ENCODE results near the gene PGAM2. TPM values are rescaled to one million over a fixed set of nuclear protein-coding genes. Genes with fewer than 3 reads are reported as not detected.
A peak's percentile ranks its signal among the peaks of the same experiment; 100 is the strongest.

Gene PGAM2
- total and polyA plus RNA-seq, 2 of the 13 experiments (the other 11 are each of a cell fraction or from before 2014, with no cell fraction given), result 0.22 TPM; not detected in 1

DNA sequence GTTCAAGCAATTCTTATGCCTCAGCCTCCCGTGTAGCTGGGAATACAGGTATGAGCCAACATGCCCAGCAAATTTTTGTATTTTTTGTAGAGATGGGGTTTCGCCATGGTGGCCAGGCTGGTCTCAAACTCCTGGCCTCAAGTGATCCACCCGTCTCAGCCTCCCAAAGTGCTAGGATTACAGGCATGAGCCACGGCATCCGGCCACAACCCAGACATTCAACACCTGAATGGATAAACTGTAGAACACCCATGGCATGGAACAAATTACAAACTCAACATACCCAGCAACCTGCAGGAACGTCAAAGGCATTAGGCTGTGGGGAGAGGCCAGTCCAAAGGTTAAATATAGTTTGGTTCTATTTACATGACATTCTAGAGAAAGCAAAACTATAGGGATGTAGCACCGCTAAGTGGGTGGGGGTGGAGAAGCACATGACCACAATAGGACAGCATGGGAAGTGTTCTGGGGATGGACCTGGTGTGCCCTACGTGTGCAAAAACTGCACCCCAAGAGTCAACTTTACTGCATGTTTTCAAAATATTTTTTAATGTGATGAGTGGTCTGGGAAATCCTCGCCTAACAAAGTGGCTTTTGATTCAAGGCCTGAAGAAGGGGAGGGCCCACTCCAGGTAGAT lies 6.5 kb upstream of the PGAM2 start (continued):
- no peak for TF ChIP-seq ZBTB20 (CRISPR knock-in tag; IDR thresholded peaks at IDR 0.05; ENCODE audit: borderline replicate concordance, low read depth)
- no peak for TF ChIP-seq AKAP8 (CRISPR knock-in tag; IDR thresholded peaks at IDR 0.05)
- TF ChIP-seq HDAC2 (CRISPR knock-in tag; IDR thresholded peaks at IDR 0.05), result 0 out of 2 replicates have a peak, but pooled peaks have one; percentile 15
- 0 out of 2 replicates have a peak, but pooled peaks have one; percentile 36 for TF ChIP-seq DPF2 (CRISPR knock-in tag; IDR thresholded peaks at IDR 0.05; ENCODE audit: borderline replicate concordance, low read depth)
- peak; percentile 53; the same call in 1 of the 2 replicates for TF ChIP-seq KDM6A (CRISPR knock-in tag; IDR thresholded peaks at IDR 0.05; ENCODE audit: low read depth)
- peak; percentile 35; the same call in 1 of the 2 replicates for TF ChIP-seq SP4 (CRISPR knock-in tag; IDR thresholded peaks at IDR 0.05)
- TF ChIP-seq TAF15 (IDR thresholded peaks at IDR 0.05; ENCODE audit: low read depth, low read length, poor library complexity, severe bottlenecking), result no peak
- TF ChIP-seq STAG1 (CRISPR knock-in tag; IDR thresholded peaks at IDR 0.05), result 0 out of 2 replicates have a peak, but pooled peaks have one; percentile 48
- no peak for TF ChIP-seq ZNF619 (CRISPR knock-in tag; IDR thresholded peaks at IDR 0.05)
- 0 out of 2 replicates have a peak, but pooled peaks have one; percentile 16 for TF ChIP-seq MED1 (CRISPR knock-in tag; IDR thresholded peaks at IDR 0.05)
- TF ChIP-seq ZNF317 (CRISPR knock-in tag; IDR thresholded peaks at IDR 0.05), result 0 out of 2 replicates have a peak, but pooled peaks have one; percentile 19
- TF ChIP-seq ZNF331 (CRISPR knock-in tag; IDR thresholded peaks at IDR 0.05), result 0 out of 2 replicates have a peak, but pooled peaks have one; percentile 2
- no peak; the same call in 1 of the 2 replicates for TF ChIP-seq ZKSCAN8 (CRISPR knock-in tag; IDR thresholded peaks at IDR 0.05; ENCODE audit: borderline replicate concordance)
- TF ChIP-seq POGZ (CRISPR knock-in tag; IDR thresholded peaks at IDR 0.05), result peak; percentile 30; the same call in 1 of the 2 replicates
- 0 out of 2 replicates have a peak, but pooled peaks have one; percentile 18 for TF ChIP-seq ZNF501 (CRISPR knock-in tag; IDR thresholded peaks at IDR 0.05)
- peak; percentile 26; the same call in 1 of the 2 replicates for TF ChIP-seq RXRB (CRISPR knock-in tag; IDR thresholded peaks at IDR 0.05; ENCODE audit: borderline replicate concordance)
- TF ChIP-seq GATAD2A (CRISPR knock-in tag; IDR thresholded peaks at IDR 0.05), result peak; percentile 67
- TF ChIP-seq, protein P1, sequence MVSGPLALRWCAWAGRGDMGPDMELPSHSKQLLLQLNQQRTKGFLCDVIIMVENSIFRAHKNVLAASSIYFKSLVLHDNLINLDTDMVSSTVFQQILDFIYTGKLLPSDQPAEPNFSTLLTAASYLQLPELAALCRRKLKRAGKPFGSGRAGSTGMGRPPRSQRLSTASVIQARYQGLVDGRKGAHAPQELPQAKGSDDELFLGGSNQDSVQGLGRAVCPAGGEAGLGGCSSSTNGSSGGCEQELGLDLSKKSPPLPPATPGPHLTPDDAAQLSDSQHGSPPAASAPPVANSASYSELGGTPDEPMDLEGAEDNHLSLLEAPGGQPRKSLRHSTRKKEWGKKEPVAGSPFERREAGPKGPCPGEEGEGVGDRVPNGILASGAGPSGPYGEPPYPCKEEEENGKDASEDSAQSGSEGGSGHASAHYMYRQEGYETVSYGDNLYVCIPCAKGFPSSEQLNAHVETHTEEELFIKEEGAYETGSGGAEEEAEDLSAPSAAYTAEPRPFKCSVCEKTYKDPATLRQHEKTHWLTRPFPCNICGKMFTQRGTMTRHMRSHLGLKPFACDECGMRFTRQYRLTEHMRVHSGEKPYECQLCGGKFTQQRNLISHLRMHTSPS (CRISPR knock-in tag; IDR thresholded peaks at IDR 0.05; ENCODE audit: low read depth), result no peak
- 0 out of 2 replicates have a peak, but pooled peaks have one; percentile 1 for TF ChIP-seq ZNF607 (CRISPR knock-in tag; IDR thresholded peaks at IDR 0.05; ENCODE audit: borderline replicate concordance)
- TF ChIP-seq ZNF337 (CRISPR knock-in tag; IDR thresholded peaks at IDR 0.05; ENCODE audit: borderline replicate concordance, low read depth), result 0 out of 2 replicates have a peak, but pooled peaks have one; percentile 21
- TF ChIP-seq SP5 (CRISPR knock-in tag; IDR thresholded peaks at IDR 0.05; ENCODE audit: borderline replicate concordance, low read depth), result peak; percentile 17; the same call in 1 of the 2 replicates
- TF ChIP-seq ZNF556 (CRISPR knock-in tag; IDR thresholded peaks at IDR 0.05; ENCODE audit: borderline replicate concordance), result peak; percentile 74; the same call in 1 of the 2 replicates
- no peak for TF ChIP-seq TP53 (CRISPR knock-in tag; conservative IDR thresholded peaks at IDR 0.05)
- no peak for TF ChIP-seq FOXJ3 (CRISPR knock-in tag; IDR thresholded peaks at IDR 0.05; ENCODE audit: borderline replicate concordance)
- no peak for TF ChIP-seq ARNTL (CRISPR knock-in tag; IDR thresholded peaks at IDR 0.05)
- TF ChIP-seq, protein P2, sequence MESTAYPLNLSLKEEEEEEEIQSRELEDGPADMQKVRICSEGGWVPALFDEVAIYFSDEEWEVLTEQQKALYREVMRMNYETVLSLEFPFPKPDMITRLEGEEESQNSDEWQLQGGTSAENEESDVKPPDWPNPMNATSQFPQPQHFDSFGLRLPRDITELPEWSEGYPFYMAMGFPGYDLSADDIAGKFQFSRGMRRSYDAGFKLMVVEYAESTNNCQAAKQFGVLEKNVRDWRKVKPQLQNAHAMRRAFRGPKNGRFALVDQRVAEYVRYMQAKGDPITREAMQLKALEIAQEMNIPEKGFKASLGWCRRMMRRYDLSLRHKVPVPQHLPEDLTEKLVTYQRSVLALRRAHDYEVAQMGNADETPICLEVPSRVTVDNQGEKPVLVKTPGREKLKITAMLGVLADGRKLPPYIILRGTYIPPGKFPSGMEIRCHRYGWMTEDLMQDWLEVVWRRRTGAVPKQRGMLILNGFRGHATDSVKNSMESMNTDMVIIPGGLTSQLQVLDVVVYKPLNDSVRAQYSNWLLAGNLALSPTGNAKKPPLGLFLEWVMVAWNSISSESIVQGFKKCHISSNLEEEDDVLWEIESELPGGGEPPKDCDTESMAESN (CRISPR knock-in tag; conservative IDR thresholded peaks at IDR 0.05), result 0 out of 2 replicates have a peak, but pooled peaks have one; percentile 7
- peak; percentile 51 for TF ChIP-seq FOXA3 (CRISPR knock-in tag; IDR thresholded peaks at IDR 0.05)
- 0 out of 2 replicates have a peak, but pooled peaks have one; percentile 48 for TF ChIP-seq GFI1 (CRISPR knock-in tag; IDR thresholded peaks at IDR 0.05; ENCODE audit: borderline replicate concordance)

Data from HepG2 (cell line).